Skeletal muscle tissue (tissue), 4 donors: ENCODE measurements around the gene APPBP2. TPM values are rescaled to one million over a fixed set of nuclear protein-coding genes. Genes with fewer than 3 reads are reported as not detected.
A peak's percentile ranks its signal among the peaks of the same experiment; 100 is the strongest.

Experiments
- H3K27ac ChIP-seq: one replicate; pipeline ENCODE4 v1.7.0; 2013; ENCODE audit warnings: mild to moderate bottlenecking, low read depth, low read length, inconsistent platforms
- H3K27me3 ChIP-seq, 3 donors: one replicate each; pipeline ENCODE4 v1.7.0; 2013; ENCODE audit warnings: low read length in 3 of 3; ENCODE audit not compliant: control insufficient read depth in 3 of 3, insufficient read depth in 3 of 3
- H3K36me3 ChIP-seq, 3 donors: one replicate each; pipeline ENCODE4 v1.7.0; 2013; ENCODE audit warnings: low read length in 3 of 3; ENCODE audit not compliant: control insufficient read depth in 3 of 3, insufficient read depth in 3 of 3
- H3K4me1 ChIP-seq, 3 donors: one replicate each; pipeline ENCODE4 v1.7.0; 2013; ENCODE audit warnings: low read length in 3 of 3, mild to moderate bottlenecking in 3 of 3; ENCODE audit not compliant: control insufficient read depth in 3 of 3, insufficient read depth in 3 of 3
- H3K4me3 ChIP-seq, 3 donors: one replicate each; pipeline ENCODE4 v1.7.0; 2013; ENCODE audit warnings: low read length in 3 of 3
- H3K9ac ChIP-seq, 3 donors: one replicate each; pipeline ENCODE4 v1.7.0; 2013; ENCODE audit warnings: low read length in 3 of 3, mild to moderate bottlenecking in 3 of 3, moderate library complexity in 2 of 3, low read depth in 1 of 3
- H3K9me3 ChIP-seq, 3 donors: one replicate each; pipeline ENCODE4 v1.7.0; 2013; ENCODE audit warnings: low read length in 3 of 3; ENCODE audit not compliant: control insufficient read depth in 3 of 3
- total RNA-seq: library from RNA; depleted of rRNA; stranded (reverse); fragments of >200 nt; gene quantifications from one replicate; pipeline ENCODE4 v1.2.3, GENCODE V29; 2014
- donor health status: Osteomylitis.

The APPBP2 gene
- total RNA-seq, 1 donor from 2014 or later: 40.2 TPM

- no peaks in the 10 kb centered on the region for H3K36me3 ChIP-seq
- no peak overlapping the region for H3K9ac ChIP-seq
- no peaks in the 10 kb centered on the region for H3K9me3 ChIP-seq
- H3K4me1 ChIP-seq: peaks cover 4 to 10% (median 9%) of the 10 kb centered on the region in 3 donors
- no peak overlapping the region for H3K27ac ChIP-seq
- H3K4me3 ChIP-seq: no peak overlapping the region
- H3K27me3 ChIP-seq: no peaks in the 10 kb centered on the region
Observed at GRCh38 chr17:60412701-60413100, 113.3 kb downstream of the APPBP2 start.

GRCh38 chr17:60410001-60410400, 116.0 kb downstream of the APPBP2 start:
- Histone ChIP-seq H3K4me3 (no peak overlapping the region), H3K27ac (no peak overlapping the region), H3K27me3 (no peaks in the 10 kb centered on the region), H3K36me3 (no peaks in the 10 kb centered on the region), H3K4me1 (peaks cover 4 to 10% (median 9%) of the 10 kb centered on the region in 3 donors), H3K9ac (no peak overlapping the region), H3K9me3 (no peaks in the 10 kb centered on the region)

- H3K4me3 ChIP-seq: no peak overlapping the region
- H3K9me3 ChIP-seq: no peaks in the 10 kb centered on the region
- no peak overlapping the region for H3K9ac ChIP-seq
- H3K4me1 ChIP-seq: peaks cover 3 to 7% (median 4%) of the 10 kb centered on the region in 3 donors
- H3K27me3 ChIP-seq: no peaks in the 10 kb centered on the region
- H3K27ac ChIP-seq: no peak overlapping the region
- H3K36me3 ChIP-seq: no peaks in the 10 kb centered on the region
Observed at GRCh38 chr17:60406887-60407286, 119.2 kb downstream of the APPBP2 start.

GRCh38 chr17:60403962-60404361, 122.1 kb downstream of the APPBP2 start:
- no peaks in the 10 kb centered on the region for H3K9me3 ChIP-seq
- H3K9ac ChIP-seq: no peak overlapping the region
- H3K4me3 ChIP-seq: no peak overlapping the region
- H3K27ac ChIP-seq: peak overlapping the region; percentile 64
- H3K27me3 ChIP-seq: no peaks in the 10 kb centered on the region
- H3K36me3 ChIP-seq: no peaks in the 10 kb centered on the region
- H3K4me1 ChIP-seq: peaks cover 3 to 7% (median 4%) of the 10 kb centered on the region in 3 donors

GRCh38 chr17:60403523-60403810, 122.6 kb downstream of the APPBP2 start:
- H3K4me3 ChIP-seq: no peak overlapping the region
- no peaks in the 10 kb centered on the region for H3K36me3 ChIP-seq
- H3K27ac ChIP-seq: no peak overlapping the region
- no peaks in the 10 kb centered on the region for H3K27me3 ChIP-seq
- no peaks in the 10 kb centered on the region for H3K9me3 ChIP-seq
- no peak overlapping the region for H3K9ac ChIP-seq
- H3K4me1 ChIP-seq: peaks cover 3 to 7% (median 4%) of the 10 kb centered on the region in 3 donors

- no peak overlapping the region for H3K4me3 ChIP-seq
- no peaks in the 10 kb centered on the region for H3K9me3 ChIP-seq
- no peaks in the 10 kb centered on the region for H3K27me3 ChIP-seq
- no peak overlapping the region for H3K27ac ChIP-seq
- no peak overlapping the region for H3K9ac ChIP-seq
- peaks cover 3 to 7% (median 4%) of the 10 kb centered on the region in 3 donors for H3K4me1 ChIP-seq
- H3K36me3 ChIP-seq: no peaks in the 10 kb centered on the region
Observed at GRCh38 chr17:60401819-60402218, 124.2 kb downstream of the APPBP2 start.

GRCh38 chr17:60398227-60398959, 127.6 kb downstream of the APPBP2 start:
- no peaks in the 10 kb centered on the region for H3K27me3 ChIP-seq
- no peaks in the 10 kb centered on the region for H3K9me3 ChIP-seq
- H3K9ac ChIP-seq: no peak overlapping the region
- H3K4me3 ChIP-seq: no peak overlapping the region
- H3K36me3 ChIP-seq: no peaks in the 10 kb centered on the region
- no peaks in the 10 kb centered on the region for H3K4me1 ChIP-seq
- H3K27ac ChIP-seq: peak overlapping the region; percentile 51

GRCh38 chr17:60396412-60396811, 129.6 kb downstream of the APPBP2 start:
- no peaks in the 10 kb centered on the region for H3K36me3 ChIP-seq
- H3K9me3 ChIP-seq: no peaks in the 10 kb centered on the region
- no peak overlapping the region for H3K27ac ChIP-seq
- H3K9ac ChIP-seq: no peak overlapping the region
- H3K4me3 ChIP-seq: no peak overlapping the region
- H3K4me1 ChIP-seq: peaks cover under 1 to 9% (median 4%) of the 10 kb centered on the region in 3 donors
- H3K27me3 ChIP-seq: no peaks in the 10 kb centered on the region

GRCh38 chr17:60395508-60396065, 130.5 kb downstream of the APPBP2 start:
- peaks cover 8 to 17% (median 8%) of the 10 kb centered on the region in 3 donors for H3K4me1 ChIP-seq
- H3K27ac ChIP-seq: no peak overlapping the region
- no peak overlapping the region for H3K4me3 ChIP-seq
- H3K9me3 ChIP-seq: no peaks in the 10 kb centered on the region
- H3K9ac ChIP-seq: no peak overlapping the region
- no peaks in the 10 kb centered on the region for H3K27me3 ChIP-seq
- H3K36me3 ChIP-seq: no peaks in the 10 kb centered on the region

GRCh38 chr17:60393840-60394723, 132.0 kb downstream of the APPBP2 start:
- H3K9ac ChIP-seq: no peak overlapping the region
- no peaks in the 10 kb centered on the region for H3K36me3 ChIP-seq
- no peaks in the 10 kb centered on the region for H3K27me3 ChIP-seq
- H3K4me3 ChIP-seq: no peak overlapping the region
- H3K9me3 ChIP-seq: no peaks in the 10 kb centered on the region
- peaks cover 15 to 26% (median 16%) of the 10 kb centered on the region in 3 donors for H3K4me1 ChIP-seq
- no peak overlapping the region for H3K27ac ChIP-seq
